T-helper 2 cell treated with Interferon-gamma antibody and Interleukin-4, amounts not matched to agents 5 μg/mL and 100 μg/mL, for 36 hours (primary cell): ENCODE measurements around the gene CUX1.

Experiments used
- DNase-seq: peaks from one replicate; pipeline ENCODE4 v3.0.0; 2021; ENCODE audit warnings: low spot score
- H3K27ac Mint-ChIP-seq: one replicate; pipeline ENCODE4 v1.8.0; 2021; ENCODE audit warnings: mild to moderate bottlenecking, mixed read lengths
- H3K27me3 Mint-ChIP-seq: one replicate; pipeline ENCODE4 v1.8.0; 2021; ENCODE audit warnings: low read depth, mixed read lengths
- H3K36me3 Mint-ChIP-seq: one replicate; pipeline ENCODE4 v1.8.0; 2021; ENCODE audit warnings: low read depth, mixed read lengths
- H3K4me1 Mint-ChIP-seq: one replicate; pipeline ENCODE4 v1.8.0; 2021; ENCODE audit warnings: low read depth, mixed read lengths
- H3K4me3 Mint-ChIP-seq: one replicate; pipeline ENCODE4 v1.8.0; 2022; ENCODE audit warnings: mild to moderate bottlenecking, moderate library complexity, mixed read lengths
- H3K9me3 Mint-ChIP-seq: one replicate; pipeline ENCODE4 v1.8.0; 2021; ENCODE audit warnings: mixed read lengths

The CUX1 gene

DNA sequence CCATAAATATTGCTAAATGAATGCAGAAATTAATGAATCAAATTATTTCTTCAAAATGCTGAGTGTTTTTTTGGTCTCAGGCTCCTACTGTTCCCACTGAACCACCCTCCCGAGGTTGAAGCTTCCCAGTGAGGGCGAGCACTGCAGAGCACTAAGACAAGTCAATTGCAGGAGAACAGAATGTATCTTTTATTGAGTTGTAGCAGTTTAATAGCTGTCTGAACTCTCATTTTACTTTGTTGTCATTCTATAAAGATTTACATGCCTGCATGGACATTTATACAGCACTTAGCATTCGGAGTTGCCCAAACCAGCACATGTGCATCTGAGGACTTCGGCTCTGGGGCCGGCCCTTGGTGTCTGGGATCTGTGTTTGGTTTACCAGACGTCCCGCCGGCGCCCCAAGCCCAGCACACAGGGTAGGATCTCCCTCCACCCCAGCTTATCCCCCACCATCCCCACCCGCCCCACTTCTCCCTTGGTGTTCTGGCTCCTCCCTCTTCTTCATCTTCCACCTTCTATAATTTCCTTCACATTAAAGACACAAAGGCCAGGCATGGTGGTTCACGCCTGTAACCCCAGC is 258.2 kb downstream of the CUX1 start:
- Mint-ChIP-seq H3K27me3 (no peaks in the 10 kb centered on the region), H3K9me3 (peaks cover 4% of the 10 kb centered on the region), H3K4me3 (no peak overlapping the region), H3K4me1 (peaks cover 5% of the 10 kb centered on the region), H3K36me3 (peaks cover 14% of the 10 kb centered on the region), H3K27ac (no peak overlapping the region)
- no peak for DNase-seq

DNA sequence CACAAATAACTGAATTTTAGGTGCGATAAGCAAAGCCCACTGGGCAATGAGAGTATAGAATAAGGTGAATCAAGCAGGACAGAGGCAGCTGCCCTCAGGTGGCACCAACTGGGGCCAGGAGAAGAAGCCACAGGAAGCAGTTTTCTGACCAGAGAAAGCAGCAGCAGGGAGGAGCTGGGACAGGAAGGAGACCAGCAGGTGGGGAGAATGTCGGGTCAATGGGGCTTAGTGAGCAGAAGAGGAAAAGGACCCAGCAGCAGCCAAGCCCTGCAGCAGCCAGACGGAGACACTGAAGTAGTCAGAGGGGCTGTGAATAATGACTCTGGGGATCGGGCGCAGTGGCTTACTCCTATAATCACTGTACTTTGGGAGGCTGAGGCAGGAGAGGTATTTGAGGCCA is 259.7 kb downstream of the CUX1 start:
- H3K4me3 Mint-ChIP-seq: no peak overlapping the region
- H3K9me3 Mint-ChIP-seq: no peaks in the 10 kb centered on the region
- H3K27me3 Mint-ChIP-seq: no peaks in the 10 kb centered on the region
- DNase-seq: no peak
- H3K27ac Mint-ChIP-seq: no peak overlapping the region
- peaks cover 9% of the 10 kb centered on the region for H3K36me3 Mint-ChIP-seq
- peaks cover 5% of the 10 kb centered on the region for H3K4me1 Mint-ChIP-seq

DNA sequence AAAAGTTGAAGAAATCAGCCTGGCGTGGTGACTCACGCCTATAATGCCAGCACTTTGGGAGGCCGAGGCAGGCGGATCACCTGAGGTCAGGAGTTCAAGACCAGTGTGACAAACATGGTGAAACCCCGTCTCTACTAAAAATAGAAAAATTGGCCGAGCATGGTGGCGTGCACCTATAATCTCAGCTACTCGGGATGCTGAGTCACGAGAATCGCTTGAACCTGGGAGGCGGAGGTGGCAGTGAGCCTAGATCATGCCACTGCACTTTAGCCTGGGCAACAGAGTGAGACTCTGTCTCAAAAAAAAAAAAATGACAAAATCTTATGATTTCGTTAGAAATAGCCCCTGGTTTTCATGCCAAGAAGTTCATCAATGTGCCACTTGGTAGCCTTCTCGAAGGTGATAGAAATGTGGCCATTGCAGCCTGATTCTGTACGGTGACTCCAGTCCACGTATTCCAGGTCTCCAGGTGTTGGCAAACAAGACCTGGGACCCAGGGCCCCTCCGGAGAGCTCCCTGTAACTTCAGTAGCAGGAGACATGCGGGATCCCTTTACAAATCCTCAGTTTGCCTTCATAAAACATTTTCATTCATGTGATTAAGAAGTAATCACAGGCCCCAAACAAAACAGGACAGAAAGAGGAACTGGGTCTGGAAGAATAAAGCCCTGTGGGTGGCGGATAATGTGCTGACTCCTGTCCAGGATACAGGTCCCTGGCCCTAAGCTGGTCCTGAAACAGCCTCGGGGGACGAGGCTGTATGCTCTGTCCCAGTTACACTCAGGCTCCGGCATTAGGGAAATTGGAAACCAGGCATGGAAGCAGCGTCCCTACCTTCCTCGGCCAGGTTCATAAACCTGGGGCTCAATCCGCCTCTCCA is 262.0 kb downstream of the CUX1 start:
- H3K27me3 Mint-ChIP-seq: no peaks in the 10 kb centered on the region
- no peak overlapping the region for H3K27ac Mint-ChIP-seq
- no peak for DNase-seq
- H3K4me1 Mint-ChIP-seq: peaks cover 5% of the 10 kb centered on the region
- H3K4me3 Mint-ChIP-seq: no peak overlapping the region
- H3K36me3 Mint-ChIP-seq: peaks cover 7% of the 10 kb centered on the region
- H3K9me3 Mint-ChIP-seq: no peaks in the 10 kb centered on the region

DNA sequence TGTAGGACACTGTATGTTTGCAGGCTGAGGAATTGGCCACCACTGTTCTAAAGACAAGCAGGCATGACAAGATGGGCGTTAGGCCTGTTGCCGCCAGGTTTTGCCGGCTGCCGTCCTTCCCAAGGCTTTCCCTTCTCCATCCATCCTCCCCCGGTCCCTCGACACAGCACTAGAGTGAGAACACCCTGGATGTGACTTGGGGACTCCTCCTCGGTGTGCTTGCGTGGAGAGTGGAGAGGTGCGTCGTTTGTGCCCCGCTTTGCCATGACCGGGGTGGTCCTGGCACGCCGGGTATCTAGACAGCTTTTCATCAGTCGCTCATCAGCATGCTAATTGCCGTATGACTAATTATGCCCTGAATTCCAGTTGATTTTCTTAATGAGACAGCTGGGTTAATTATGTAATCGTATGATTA is 262.6 kb downstream of the CUX1 start:
- peaks cover 5% of the 10 kb centered on the region for H3K4me1 Mint-ChIP-seq
- H3K27ac Mint-ChIP-seq: no peak overlapping the region
- no peak for DNase-seq
- no peak overlapping the region for H3K4me3 Mint-ChIP-seq
- peaks cover 5% of the 10 kb centered on the region for H3K9me3 Mint-ChIP-seq
- H3K36me3 Mint-ChIP-seq: peaks cover 7% of the 10 kb centered on the region
- no peaks in the 10 kb centered on the region for H3K27me3 Mint-ChIP-seq

DNA sequence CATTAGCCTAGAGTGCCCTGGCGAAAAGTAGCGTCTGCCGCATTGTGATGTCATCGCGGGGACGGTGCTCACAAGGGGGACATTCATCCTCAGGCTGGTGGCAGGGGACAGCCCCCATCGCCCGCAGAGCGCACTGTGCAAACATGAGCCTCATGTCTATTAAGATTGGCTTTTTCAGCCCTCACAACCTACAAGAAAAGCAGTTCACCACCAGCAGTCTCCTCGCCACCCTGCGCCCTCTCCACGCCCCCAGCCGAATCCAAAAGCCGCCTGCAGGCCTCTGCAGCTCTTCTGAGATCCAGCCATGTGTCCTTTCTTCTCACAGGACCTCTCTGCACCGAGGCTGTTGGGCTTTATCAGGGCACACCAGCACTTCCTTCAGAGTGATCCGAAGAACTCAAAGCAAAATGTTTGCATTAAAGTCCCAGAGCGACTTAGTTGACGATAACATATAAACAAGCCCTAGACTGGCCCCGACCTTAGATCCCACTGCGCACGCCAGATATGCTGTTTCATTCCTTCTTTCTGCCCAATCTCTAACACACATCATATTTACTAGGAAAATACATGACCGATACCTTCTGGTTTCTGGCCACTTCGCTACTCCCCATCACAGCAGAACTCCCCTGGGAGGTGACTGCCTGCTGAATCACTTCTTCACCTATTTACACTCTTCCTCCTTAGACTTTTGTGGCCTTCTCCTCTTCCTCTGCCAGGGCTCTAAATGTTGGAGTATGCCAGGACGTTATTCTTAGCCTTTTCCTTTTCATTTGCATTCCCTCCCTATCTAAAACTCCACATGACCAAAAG is 263.2 kb downstream of the CUX1 start:
- Mint-ChIP-seq H3K27ac (no peak overlapping the region), H3K4me3 (no peak overlapping the region), H3K4me1 (peaks cover 5% of the 10 kb centered on the region), H3K27me3 (no peaks in the 10 kb centered on the region), H3K36me3 (peaks cover 4% of the 10 kb centered on the region), H3K9me3 (peaks cover 9% of the 10 kb centered on the region)
- no peak for DNase-seq

DNA sequence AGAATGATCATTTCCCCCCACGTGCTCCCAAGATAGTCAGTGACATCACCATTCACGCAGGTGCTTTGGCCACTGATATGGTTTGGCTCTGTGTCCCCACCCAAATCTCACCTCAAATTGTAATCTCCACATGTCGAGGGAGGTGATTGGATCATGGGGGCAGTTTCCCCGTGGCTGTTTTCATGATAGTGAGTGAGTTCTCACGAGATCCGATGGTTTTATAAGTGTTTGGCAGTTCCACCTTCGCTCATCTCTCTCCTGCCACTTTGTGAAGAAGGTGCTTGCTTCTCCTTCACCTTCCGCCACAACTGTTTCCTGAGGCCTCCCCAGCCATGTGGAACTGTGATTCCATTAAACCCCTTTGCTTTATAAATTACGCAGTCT is 263.8 kb downstream of the CUX1 start:
- peaks cover 4% of the 10 kb centered on the region for H3K36me3 Mint-ChIP-seq
- no peaks in the 10 kb centered on the region for H3K27me3 Mint-ChIP-seq

DNA sequence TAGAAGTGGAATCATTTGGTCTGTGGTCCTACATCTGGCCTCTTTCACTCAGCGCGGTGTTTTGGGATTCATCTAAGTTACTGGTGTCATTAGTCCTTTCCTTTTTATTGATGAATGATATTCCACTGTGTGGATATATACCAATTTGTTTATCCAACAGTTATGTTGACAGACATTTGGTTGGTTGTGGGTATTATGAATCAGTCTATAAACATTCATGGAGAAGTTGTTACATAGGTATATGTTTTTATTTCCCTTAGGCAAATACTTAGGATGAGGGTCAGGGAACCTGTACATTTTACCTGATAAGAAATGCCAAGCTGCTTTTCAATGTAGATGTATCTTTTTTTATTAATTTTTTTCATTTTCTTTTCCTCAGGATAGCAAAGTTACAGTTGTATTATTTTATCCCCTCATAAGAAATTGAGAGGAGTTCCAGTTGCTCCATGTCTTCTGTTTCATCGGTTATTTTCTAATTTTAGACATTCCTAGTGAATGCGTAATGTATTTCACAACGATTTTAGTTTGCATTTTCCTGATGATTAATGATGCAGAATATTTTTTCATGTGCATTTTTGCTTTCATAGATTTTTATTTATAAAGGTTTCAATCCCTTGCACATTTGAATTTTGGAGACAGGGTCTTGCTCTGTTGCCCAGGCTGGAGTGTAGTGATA is 265.4 kb downstream of the CUX1 start:
- Mint-ChIP-seq H3K4me3 (no peak overlapping the region), H3K27me3 (no peaks in the 10 kb centered on the region), H3K4me1 (no peaks in the 10 kb centered on the region), H3K9me3 (peaks cover 19% of the 10 kb centered on the region), H3K27ac (no peak overlapping the region), H3K36me3 (peaks cover 4% of the 10 kb centered on the region)
- no peak for DNase-seq

More for the DNA sequence above, 263.8 kb downstream of the CUX1 start:
- Mint-ChIP-seq H3K4me3 (no peak overlapping the region), H3K27ac (no peak overlapping the region), H3K4me1 (peaks cover 5% of the 10 kb centered on the region), H3K9me3 (peaks cover 14% of the 10 kb centered on the region)
- DNase-seq: no peak

DNA sequence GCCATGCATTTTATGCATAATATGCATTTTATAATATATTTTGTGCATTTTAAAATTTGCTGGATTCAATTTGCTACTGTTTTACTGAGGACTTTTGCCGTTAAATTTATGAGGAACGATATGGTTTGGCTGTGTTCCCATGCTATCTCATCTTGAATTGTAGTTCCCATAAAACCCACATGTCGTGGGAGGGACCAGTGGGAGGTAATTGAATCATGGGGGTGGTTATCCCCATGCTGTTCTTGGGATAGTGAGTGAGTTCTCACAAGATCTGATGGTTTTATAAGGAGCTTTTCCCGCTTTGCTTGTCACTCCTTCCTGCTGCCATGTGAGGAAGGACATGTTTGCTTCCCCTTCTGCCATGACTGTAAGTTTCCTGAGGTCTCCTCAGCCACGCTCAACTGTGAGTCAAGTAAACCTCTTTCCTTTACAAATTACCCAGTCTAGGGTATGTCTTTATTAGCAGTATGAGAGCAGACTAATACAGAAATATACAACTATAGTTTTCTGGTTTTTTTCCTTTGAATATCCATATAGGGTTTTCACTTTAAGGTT is 267.9 kb downstream of the CUX1 start:
- Mint-ChIP-seq H3K4me3 (no peak overlapping the region), H3K36me3 (peaks cover 4% of the 10 kb centered on the region), H3K27ac (no peak overlapping the region), H3K4me1 (no peaks in the 10 kb centered on the region), H3K9me3 (peaks cover 31% of the 10 kb centered on the region), H3K27me3 (no peaks in the 10 kb centered on the region)
- DNase-seq: no peak

DNA sequence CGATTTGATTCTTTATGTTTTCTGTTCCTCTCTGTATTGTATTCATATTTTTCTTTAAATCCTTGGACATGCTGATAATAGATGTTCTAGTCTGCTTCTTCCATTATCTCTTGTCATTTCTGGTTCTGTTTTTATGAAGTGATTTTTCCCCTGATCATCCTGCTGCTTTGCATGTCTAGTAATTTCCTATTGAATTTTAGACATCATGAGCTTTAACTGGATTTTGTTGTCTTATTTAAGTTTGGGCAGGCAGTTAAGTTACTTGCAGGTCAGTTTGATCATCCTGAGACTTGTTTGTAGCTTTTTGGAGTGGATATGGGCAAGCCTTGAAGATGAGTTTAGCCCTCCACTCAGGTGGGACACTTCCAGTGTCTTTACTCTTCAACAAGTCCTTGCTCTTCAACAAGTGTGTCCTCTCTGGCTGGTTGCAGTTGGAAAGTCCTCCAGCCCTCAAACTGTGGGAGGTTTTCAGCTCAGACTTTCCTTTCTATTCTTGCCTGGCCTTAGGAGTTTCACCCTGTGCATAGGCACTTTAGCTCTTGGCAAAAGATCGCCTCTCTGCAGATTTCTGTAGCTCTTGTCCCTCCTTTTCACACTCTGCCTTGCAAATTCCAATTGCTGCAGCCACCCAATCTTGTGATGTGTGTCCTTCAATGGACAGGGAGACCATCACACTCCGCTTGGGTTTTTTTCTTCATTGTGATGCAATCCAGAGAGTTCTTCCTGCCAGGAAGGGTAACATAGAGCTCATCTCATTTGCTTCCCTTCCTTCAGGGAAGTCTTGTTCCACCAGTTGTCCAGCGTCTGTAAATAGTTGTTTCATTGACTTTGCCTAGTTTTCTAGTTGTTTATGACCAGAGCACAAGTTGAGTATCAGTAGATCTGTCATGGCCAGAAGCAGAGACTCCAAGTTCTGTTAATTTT is 272.0 kb downstream of the CUX1 start:
- peaks cover 2% of the 10 kb centered on the region for H3K36me3 Mint-ChIP-seq
- H3K4me1 Mint-ChIP-seq: no peaks in the 10 kb centered on the region
- no peaks in the 10 kb centered on the region for H3K27me3 Mint-ChIP-seq
- DNase-seq: no peak
- H3K9me3 Mint-ChIP-seq: peaks cover 31% of the 10 kb centered on the region
- no peak overlapping the region for H3K4me3 Mint-ChIP-seq
- no peak overlapping the region for H3K27ac Mint-ChIP-seq

DNA sequence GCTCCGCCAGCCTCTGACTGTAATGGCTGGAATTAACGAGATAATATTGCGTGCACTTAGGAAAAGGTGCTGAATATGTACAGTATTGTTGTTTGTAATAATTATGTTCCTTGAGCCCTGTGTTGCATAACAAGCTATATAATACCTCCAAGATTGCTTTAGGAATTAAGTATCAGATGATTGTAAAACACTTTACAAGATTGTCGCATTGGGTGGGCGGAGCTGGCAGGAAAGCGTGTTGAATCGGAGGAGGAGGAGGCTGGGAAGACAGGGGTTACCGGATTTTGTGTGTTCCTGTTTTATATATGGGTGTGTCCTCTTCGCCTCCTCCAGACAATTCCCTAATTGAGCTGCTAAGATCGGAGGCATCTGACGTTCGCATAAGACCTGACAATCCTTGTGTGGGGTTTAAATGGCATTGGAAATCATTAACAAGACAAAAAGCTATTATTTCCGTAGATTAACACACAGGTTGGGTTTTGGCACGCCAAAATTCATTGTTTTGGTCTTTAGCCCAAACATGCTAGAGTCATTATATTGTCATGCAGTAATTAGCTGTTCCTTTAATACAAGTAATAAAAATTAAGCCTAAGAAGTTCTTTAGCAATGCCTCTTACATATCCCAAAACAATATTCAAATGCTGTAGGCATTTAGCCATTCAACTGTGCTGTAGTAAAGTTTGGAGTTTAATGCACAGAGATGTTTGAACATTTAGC is 276.3 kb downstream of the CUX1 start:
- DNase-seq: no peak
- peaks cover 10% of the 10 kb centered on the region for H3K9me3 Mint-ChIP-seq
- H3K27me3 Mint-ChIP-seq: no peaks in the 10 kb centered on the region
- H3K27ac Mint-ChIP-seq: no peak overlapping the region
- H3K4me1 Mint-ChIP-seq: no peaks in the 10 kb centered on the region
- H3K36me3 Mint-ChIP-seq: no peaks in the 10 kb centered on the region
- no peak overlapping the region for H3K4me3 Mint-ChIP-seq

DNA sequence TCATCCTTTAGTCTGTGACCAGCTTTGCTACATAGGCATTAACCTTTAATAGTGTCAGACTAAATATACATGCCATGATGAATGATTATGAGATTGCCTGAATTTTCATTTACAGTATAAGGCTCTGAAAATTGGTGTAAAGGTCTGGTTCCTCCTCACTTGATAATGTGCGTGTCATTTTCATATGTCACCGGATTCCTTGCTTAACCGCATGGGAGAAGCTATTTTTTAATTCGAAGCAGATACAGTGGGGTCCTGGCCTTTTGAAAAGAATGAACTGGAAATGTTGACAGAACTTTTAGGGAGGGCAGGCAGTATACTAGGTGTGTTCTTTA is 276.9 kb downstream of the CUX1 start:
- Mint-ChIP-seq H3K27me3 (no peaks in the 10 kb centered on the region), H3K4me1 (no peaks in the 10 kb centered on the region), H3K4me3 (no peak overlapping the region), H3K36me3 (no peaks in the 10 kb centered on the region), H3K9me3 (peaks cover 5% of the 10 kb centered on the region), H3K27ac (no peak overlapping the region)
- DNase-seq: no peak

DNA sequence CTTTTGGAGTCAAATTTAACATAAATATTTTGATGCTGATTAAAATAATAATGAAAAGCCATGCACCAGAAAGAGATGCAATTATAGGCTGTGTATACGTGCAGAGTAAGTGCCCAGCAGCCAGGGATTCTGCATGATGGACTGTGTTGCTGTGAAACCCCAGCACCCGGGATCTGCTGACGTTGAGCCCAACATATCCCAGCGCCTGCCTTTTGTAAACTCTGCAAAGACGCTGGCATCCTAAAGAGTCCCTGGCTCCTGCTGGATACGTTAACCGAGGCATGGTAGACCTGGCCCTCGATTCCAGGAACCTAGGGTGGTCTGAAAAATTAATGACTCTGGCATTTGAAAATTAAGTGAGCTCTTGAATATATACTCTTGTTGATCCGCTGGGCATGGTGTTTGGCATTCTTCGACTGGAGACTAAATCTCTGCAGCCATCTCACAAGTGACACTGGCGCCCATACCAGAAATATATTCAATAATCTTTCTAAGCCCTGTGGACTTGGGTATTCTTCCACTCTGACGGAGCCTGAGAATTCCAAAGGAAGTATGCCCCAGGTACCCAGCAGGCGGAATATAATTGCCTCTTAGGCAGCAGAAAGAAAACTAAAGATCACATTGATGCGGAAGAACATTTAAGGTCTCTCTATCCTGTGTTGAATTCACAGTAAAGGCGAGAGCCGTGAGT is 278.0 kb downstream of the CUX1 start:
- no peak overlapping the region for H3K4me3 Mint-ChIP-seq
- H3K9me3 Mint-ChIP-seq: no peaks in the 10 kb centered on the region
- H3K4me1 Mint-ChIP-seq: no peaks in the 10 kb centered on the region
- no peaks in the 10 kb centered on the region for H3K36me3 Mint-ChIP-seq
- DNase-seq: no peak
- no peaks in the 10 kb centered on the region for H3K27me3 Mint-ChIP-seq
- no peak overlapping the region for H3K27ac Mint-ChIP-seq
